CD4-positive, alpha-beta T cell treated with Interleukin-17A for 1 hour (primary cell): ENCODE results near the gene TRIM29.

Experiments
- DNase-seq: peaks from one replicate; pipeline ENCODE4 v3.0.0-alpha.2; 2020

TRIM29 gene

DNA sequence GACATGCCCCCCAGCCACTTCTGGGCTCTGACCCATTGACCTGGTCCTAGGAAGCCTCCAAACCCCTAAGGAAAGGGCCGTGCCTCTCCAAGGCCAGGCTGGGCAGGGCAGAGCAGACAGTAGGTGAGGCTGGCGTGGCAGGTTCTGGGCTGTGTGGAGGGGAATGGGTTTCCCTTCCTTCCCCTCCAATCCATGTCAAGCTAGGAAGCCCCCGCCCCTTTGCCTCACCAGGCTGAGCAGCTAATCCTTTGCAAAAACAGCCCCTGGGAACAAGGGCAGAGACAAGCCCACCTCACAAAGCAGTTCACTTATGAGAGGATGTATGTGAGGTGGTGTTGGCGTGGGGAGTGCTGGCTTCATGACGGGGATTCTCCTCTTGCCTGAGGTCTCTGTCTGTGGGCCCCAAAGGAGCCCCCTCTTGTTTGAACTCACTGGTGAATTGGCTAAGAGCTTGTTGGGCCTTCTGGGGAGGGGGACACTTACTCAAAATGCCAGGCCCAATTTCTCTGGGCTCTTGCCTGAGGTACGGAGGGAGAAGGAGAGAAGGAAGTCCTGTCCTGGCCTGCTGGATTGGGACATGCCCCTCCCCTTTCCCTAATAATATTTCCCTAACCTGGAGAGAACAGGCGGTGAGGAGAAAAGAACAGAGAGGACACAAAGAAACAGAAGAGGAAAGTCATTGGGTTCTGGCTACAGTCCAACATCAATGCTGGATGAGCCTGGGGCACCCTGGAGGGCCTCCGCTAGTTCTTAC, 1.6 kb upstream of the TRIM29 start:
- DNase-seq, result no peak

DNA sequence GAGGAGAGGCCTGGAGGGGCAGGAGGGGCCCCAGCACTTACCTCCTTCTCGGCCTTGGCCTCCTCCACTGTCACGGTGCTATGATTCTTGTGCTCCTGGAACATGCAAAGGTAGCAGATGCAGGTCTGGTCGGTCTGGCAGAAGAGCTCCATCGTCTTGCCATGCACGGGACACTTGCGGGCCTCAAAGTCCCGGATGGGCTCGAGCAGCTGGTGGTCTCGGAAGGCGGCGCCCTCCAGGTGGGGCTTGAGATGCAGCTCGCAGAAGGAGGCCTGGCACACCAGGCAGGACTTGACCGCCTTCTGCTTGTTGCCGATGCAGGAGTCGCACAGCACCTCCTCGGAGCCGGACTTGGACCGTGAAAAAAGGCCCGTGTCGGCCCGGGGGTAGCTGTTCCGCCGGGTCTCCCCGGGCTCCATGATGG, 714 bp downstream of the TRIM29 start:
- DNase-seq, result no peak

GRCh38 chr11:120136356-120136755, 1.6 kb downstream of the TRIM29 start:
- DNase-seq, result no peak

DNA sequence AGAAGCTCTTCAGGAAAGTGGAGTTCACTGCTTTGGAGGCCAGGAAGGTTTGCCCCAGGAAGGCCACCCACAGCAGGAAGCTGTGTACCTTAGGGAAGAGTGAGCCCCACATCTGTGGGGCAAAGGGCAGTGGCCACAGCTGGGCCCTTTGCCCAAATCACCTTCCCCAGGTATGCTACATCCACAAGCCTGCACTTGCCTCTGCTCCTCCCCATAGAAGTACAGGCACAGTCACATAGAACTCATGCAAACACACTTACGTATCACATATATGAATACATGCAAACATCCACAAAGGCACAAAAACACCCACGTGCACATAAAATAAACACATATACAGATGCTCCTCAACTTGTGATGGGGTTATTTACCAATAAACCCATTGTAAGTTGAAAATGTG, 2.1 kb downstream of the TRIM29 start:
- DNase-seq, result no peak

GRCh38 chr11:120134931-120135228, 3.0 kb downstream of the TRIM29 start:
- DNase-seq, result no peak

GRCh38 chr11:120134106-120134930, 3.6 kb downstream of the TRIM29 start:
- no peak for DNase-seq

GRCh38 chr11:120133216-120134105, 4.5 kb downstream of the TRIM29 start:
- DNase-seq, result no peak

GRCh38 chr11:120132645-120133185, 5.2 kb downstream of the TRIM29 start:
- no peak for DNase-seq

GRCh38 chr11:120131941-120132644, 5.8 kb downstream of the TRIM29 start:
- DNase-seq, result no peak

GRCh38 chr11:120130991-120131760, 6.7 kb downstream of the TRIM29 start:
- no peak for DNase-seq

- no peak for DNase-seq
Observed at GRCh38 chr11:120130176-120130980, 7.5 kb downstream of the TRIM29 start.

DNA sequence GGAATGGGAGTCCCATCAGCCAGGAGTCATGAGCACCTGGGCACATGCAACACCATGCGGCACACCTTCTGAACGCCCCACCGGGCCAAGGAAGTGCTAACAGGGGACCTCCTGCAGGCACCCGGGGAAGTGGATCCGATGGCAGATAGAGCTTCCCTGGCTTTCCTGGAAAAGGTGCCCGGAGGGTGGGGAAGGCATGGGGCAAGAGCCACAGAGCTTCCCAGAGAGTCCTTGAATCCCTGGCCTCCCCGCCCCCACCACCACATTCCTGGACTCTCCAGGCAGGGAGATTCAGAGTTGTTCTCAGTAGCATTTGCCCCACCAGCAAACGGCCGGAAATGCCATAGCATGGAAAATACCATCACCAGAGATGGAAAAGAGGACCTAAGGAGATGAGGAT, 8.3 kb downstream of the TRIM29 start:
- no peak for DNase-seq

GRCh38 chr11:120128392-120129119, 9.4 kb downstream of the TRIM29 start:
- DNase-seq, result no peak

DNA sequence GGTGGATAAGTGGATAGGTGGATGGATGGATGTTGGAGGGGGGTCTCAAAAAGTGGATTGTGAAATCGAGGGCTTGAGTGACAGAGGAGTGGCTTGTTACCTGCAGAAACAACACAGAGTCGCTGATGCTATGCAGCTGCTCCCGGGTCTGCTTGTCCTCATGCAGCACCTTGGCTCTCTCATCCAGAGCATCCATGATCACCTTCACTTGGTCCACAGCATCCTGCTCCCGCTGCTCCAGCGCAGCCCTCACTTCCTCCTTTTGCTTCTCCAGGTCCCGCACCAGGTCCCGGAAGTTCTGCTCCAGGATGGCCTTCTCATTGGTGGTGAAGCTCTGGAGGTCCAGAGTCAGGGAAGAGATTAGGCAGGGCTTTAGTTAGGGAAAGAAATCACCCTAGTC, 10.7 kb downstream of the TRIM29 start:
- DNase-seq, result no peak

DNA sequence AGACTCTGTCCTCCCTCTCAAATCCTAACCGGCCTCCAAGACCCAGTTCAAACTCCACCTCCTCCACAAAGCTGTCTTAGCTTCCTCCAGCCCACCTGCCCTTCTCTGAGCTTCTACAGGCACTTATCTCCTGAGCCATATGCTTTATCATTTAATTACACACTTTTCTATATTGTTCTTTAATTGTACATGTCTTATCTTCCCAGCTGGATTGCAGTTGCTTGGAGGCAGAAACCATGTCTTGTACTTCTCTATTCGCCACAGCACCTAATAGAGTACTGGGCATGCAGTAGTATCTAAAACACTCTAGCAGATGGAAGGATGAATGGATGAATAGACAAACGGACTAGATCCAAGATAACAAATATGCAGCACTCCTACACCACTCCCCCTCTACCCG, 11.3 kb downstream of the TRIM29 start:
- DNase-seq, result no peak

DNA sequence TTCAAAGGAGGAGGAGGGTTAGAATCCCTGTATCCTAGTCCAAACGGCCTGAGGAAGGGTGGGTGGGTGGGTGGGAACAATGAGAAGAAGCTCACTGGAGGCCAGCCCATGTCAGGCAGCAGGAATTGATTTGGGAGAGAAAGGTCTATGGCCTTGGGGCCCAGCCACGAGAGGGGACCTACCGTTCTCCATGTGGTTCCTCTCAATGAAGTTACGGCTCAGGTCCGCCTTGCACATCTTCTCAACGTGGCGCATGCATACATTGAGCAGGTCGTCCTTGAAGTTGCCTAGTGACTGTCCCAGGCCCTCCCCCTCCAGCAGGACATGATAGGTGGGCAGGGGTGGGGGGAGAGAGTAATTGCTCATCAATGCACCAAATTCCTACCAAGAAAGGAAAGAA, 12.4 kb downstream of the TRIM29 start:
- no peak for DNase-seq

DNA sequence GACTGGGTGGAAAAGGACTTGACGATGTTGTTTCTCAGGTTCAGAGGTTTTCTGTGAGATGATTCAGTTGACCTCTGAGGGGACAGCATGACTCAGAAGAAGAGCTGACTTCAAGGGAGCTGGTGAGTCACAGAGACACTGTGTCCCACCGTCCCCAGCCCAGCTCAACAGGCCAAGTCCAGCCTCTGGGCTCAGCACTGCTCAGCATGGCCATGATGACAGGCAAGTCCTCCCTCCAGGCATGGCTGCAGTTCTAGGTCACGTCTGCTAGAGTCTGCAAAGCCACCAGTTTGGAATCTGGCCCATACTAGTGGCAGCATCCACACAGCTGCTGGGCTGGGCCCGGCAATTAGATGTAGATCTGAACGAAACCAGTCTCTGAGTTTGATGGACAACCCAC, 12.9 kb downstream of the TRIM29 start:
- DNase-seq, result no peak

DNA sequence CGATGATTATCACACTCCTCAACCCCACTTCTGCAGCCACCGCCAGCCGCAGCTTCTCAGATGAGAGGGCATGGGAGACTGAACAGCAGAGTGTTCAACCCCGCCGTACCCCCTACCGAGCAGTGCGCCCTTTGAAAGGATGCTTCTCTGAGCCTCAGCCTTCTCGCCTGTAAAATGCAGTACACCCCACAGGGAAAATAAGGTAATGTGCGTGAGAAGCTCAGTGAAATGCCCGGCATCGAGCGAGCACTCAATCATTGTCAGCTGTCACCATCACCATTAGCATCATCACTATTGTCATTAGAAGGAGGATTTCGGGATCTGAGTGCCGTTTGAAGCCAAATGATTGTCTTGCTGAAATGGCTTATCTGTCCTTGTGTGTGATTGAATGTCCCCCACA, 13.6 kb downstream of the TRIM29 start:
- no peak for DNase-seq

DNA sequence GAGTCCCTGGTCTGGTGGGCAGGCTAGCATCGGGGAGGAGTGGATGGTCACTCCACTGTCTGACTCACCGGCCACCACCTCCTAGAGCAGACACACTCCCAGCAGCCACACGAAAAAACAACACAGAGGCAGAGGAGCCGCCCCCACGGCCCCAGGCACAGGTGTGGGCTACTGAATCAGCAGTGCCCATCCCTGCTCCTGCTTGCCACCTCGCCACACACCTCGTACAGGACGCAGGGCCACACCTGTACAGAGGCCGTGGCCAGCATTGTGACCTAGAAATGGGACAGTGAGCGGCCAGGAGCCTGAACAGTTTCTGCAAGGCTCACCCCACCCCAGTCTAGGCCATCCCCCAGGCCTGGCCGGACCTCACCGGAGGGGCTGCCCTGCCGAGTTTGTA, 14.0 kb downstream of the TRIM29 start:
- DNase-seq, result no peak
